ENCODE results near the gene LRRC26. TPM values are rescaled to one million over a fixed set of nuclear protein-coding genes. Genes with fewer than 3 reads are reported as not detected.

LRRC26 gene
- total RNA-seq, 2 experiments from 2014 or later: not detected

- peaks cover 13% of the 10 kb centered on the region for H3K4me1 Mint-ChIP-seq
- H3K36me3 Mint-ChIP-seq: no peaks in the 10 kb centered on the region
- no peak overlapping the region for H3K4me3 Mint-ChIP-seq
- H3K27me3 Mint-ChIP-seq: peaks cover 76% of the 10 kb centered on the region
- no peak overlapping the region for H3K27ac Mint-ChIP-seq
- no peaks in the 10 kb centered on the region for H3K9me3 Mint-ChIP-seq
- DNase-seq: no peak
Observed at GRCh38 chr9:137160716-137161557, 8.9 kb downstream of the LRRC26 start.

DNA sequence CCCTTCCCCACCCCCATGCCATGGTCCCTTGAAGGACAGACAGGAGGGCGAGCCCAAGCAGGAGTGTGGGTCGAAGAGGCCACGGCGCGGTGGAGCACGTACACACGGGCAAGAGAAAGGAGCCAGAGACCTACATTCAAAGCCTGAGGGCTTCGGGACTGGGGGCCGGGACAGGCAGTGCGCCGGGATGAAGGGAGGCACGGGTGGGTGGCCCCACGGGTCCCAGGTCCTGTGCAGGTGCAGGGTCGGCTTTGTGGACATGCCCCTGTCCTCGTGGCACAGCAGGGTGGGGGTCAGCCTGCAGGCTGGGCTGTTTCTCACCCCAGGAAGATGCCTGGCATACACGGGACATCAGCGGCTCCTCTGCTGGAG, 9.8 kb downstream of the LRRC26 start:
- Mint-ChIP-seq H3K4me1 (peaks cover 13% of the 10 kb centered on the region), H3K36me3 (no peaks in the 10 kb centered on the region)

GRCh38 chr9:137159105-137160053, 10.5 kb downstream of the LRRC26 start:
- Mint-ChIP-seq H3K4me1 (peaks cover 13% of the 10 kb centered on the region), H3K9me3 (no peaks in the 10 kb centered on the region), H3K36me3 (no peaks in the 10 kb centered on the region), H3K27me3 (peaks cover 70% of the 10 kb centered on the region), H3K4me3 (no peak overlapping the region), H3K27ac (no peak overlapping the region)
- no peak for DNase-seq

More for the DNA sequence above, 9.8 kb downstream of the LRRC26 start:
- Mint-ChIP-seq H3K27me3 (peaks cover 75% of the 10 kb centered on the region), H3K9me3 (no peaks in the 10 kb centered on the region), H3K27ac (no peak overlapping the region), H3K4me3 (no peak overlapping the region)
- no peak for DNase-seq

DNA sequence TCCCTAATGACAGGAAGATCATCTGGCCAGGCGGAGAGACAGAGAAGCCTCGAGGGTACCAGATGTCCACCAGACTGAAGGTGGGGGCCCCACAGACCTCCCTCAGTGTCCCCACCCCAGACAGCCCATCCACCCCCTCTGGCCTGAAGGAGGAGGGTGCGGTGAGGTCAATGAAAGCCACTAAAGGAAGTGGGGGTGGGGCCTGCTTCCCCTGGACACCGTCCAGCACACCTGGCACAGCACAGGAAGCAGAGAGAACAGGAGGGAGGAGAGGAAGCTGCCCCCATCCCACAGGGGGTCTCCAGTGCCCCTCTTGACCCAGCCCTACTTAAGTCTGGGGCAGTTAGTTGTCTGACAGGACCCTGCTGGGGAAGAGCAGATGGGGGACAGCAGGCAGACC, 11.2 kb downstream of the LRRC26 start:
- H3K27ac Mint-ChIP-seq: no peak overlapping the region
- H3K9me3 Mint-ChIP-seq: no peaks in the 10 kb centered on the region
- DNase-seq: no peak
- H3K4me1 Mint-ChIP-seq: peaks cover 13% of the 10 kb centered on the region
- no peaks in the 10 kb centered on the region for H3K36me3 Mint-ChIP-seq
- H3K4me3 Mint-ChIP-seq: no peak overlapping the region
- peaks cover 66% of the 10 kb centered on the region for H3K27me3 Mint-ChIP-seq

DNA sequence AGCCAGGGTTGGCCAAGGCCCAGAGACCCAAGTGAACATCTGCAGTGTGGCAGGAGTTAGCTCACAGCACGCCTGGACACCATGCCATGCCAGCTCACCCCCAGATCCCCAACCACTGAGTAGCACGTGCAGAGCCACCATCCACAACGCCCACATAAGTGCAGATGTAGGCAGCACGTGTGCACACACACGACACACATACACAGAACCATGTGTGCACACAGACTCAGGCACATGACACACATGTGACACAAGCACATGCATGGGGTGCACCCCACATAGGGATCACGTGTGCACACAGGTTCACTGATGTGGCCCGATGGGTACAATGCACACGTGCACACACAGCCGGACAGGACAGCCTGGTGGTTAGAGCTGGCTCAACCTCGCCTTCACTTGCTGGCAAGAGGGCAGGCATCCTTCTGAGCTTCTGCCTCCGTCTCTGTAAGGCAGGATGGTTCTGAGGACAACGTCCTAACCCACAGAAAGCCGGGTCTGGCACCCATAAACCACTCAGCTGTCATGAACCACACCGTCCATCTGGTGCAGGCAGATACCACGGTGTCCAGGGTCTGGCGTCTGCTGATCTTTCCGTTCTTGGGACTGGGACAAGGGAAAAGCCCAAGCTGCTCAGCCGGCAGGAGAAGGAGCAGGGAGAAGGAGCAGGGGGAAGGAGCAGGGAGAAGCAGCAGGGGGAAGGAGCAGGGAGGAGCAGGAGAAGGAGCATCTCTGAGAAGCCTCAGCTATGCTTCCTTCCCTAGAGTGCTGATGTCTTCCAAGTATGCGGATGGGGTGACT, 12.0 kb downstream of the LRRC26 start:
- Mint-ChIP-seq H3K4me1 (peaks cover 13% of the 10 kb centered on the region), H3K9me3 (no peaks in the 10 kb centered on the region), H3K4me3 (no peak overlapping the region), H3K36me3 (no peaks in the 10 kb centered on the region), H3K27me3 (peaks cover 59% of the 10 kb centered on the region), H3K27ac (no peak overlapping the region)
- no peak for DNase-seq

- no peak overlapping the region for H3K27ac Mint-ChIP-seq
- peaks cover 55% of the 10 kb centered on the region for H3K27me3 Mint-ChIP-seq
Observed at GRCh38 chr9:137156567-137157375, 13.1 kb downstream of the LRRC26 start.

GRCh38 chr9:137152844-137153405, 16.9 kb downstream of the LRRC26 start:
- Mint-ChIP-seq H3K9me3 (no peaks in the 10 kb centered on the region), H3K36me3 (no peaks in the 10 kb centered on the region), H3K4me3 (no peak overlapping the region), H3K27ac (no peak overlapping the region), H3K27me3 (peaks cover 17% of the 10 kb centered on the region), H3K4me1 (no peaks in the 10 kb centered on the region)
- DNase-seq: no peak

More at GRCh38 chr9:137156567-137157375, 13.1 kb downstream of the LRRC26 start:
- no peaks in the 10 kb centered on the region for H3K36me3 Mint-ChIP-seq
- no peaks in the 10 kb centered on the region for H3K9me3 Mint-ChIP-seq
- H3K4me3 Mint-ChIP-seq: peak overlapping the region; percentile 11
- peak; percentile 66 for DNase-seq
- peaks cover 13% of the 10 kb centered on the region for H3K4me1 Mint-ChIP-seq

- H3K36me3 Mint-ChIP-seq: no peaks in the 10 kb centered on the region
- peaks cover 17% of the 10 kb centered on the region for H3K27me3 Mint-ChIP-seq
- no peak overlapping the region for H3K4me3 Mint-ChIP-seq
- H3K4me1 Mint-ChIP-seq: no peaks in the 10 kb centered on the region
- peak; percentile 70 for DNase-seq
- peak overlapping the region; percentile 70 for H3K27ac Mint-ChIP-seq
- no peaks in the 10 kb centered on the region for H3K9me3 Mint-ChIP-seq
Observed at GRCh38 chr9:137150617-137151457, 19.0 kb downstream of the LRRC26 start.

- H3K4me1 Mint-ChIP-seq: no peaks in the 10 kb centered on the region
Observed at GRCh38 chr9:137149942-137150616, 19.8 kb downstream of the LRRC26 start.

GRCh38 chr9:137149363-137149762, 20.5 kb downstream of the LRRC26 start:
- Mint-ChIP-seq H3K27me3 (peaks cover 14% of the 10 kb centered on the region), H3K27ac (no peak overlapping the region), H3K4me3 (no peak overlapping the region)

More at GRCh38 chr9:137149942-137150616, 19.8 kb downstream of the LRRC26 start:
- H3K36me3 Mint-ChIP-seq: no peaks in the 10 kb centered on the region
- H3K9me3 Mint-ChIP-seq: no peaks in the 10 kb centered on the region
- DNase-seq: no peak
- H3K27ac Mint-ChIP-seq: no peak overlapping the region
- H3K4me3 Mint-ChIP-seq: no peak overlapping the region
- H3K27me3 Mint-ChIP-seq: peaks cover 12% of the 10 kb centered on the region

DNA sequence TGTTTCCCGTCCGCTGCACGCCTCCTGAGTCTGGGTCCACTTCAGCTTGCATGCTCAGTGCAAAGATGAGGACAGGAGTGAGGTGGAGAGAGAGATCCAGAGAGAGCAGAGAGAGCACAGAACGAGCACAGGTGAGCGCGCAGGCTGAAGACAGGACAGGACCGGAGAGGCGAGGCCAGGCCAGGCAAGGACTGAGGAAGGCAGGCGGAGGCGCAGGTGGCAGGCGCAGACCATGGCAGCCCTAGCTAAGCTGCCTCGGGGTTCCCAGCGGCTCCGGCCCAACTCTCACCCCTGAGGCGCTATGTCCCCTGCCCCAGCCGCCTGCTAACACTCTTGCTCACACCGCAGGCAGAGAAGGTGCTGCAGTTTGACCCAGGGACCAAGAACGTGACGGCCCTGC, 21.2 kb downstream of the LRRC26 start:
- Mint-ChIP-seq H3K27me3 (peaks cover 21% of the 10 kb centered on the region), H3K36me3 (no peaks in the 10 kb centered on the region), H3K4me3 (no peak overlapping the region), H3K4me1 (no peaks in the 10 kb centered on the region), H3K9me3 (no peaks in the 10 kb centered on the region), H3K27ac (no peak overlapping the region)
- DNase-seq: no peak

More at GRCh38 chr9:137149363-137149762, 20.5 kb downstream of the LRRC26 start:
- H3K9me3 Mint-ChIP-seq: no peaks in the 10 kb centered on the region
- H3K36me3 Mint-ChIP-seq: no peaks in the 10 kb centered on the region
- DNase-seq: no peak
- H3K4me1 Mint-ChIP-seq: no peaks in the 10 kb centered on the region

GRCh38 chr9:137148242-137148641, 21.6 kb downstream of the LRRC26 start:
- Mint-ChIP-seq H3K27me3 (peaks cover 25% of the 10 kb centered on the region), H3K27ac (no peak overlapping the region), H3K9me3 (no peaks in the 10 kb centered on the region), H3K4me1 (no peaks in the 10 kb centered on the region), H3K36me3 (no peaks in the 10 kb centered on the region), H3K4me3 (no peak overlapping the region)
- DNase-seq: no peak

- no peaks in the 10 kb centered on the region for H3K9me3 Mint-ChIP-seq
- no peaks in the 10 kb centered on the region for H3K4me1 Mint-ChIP-seq
- DNase-seq: no peak
- H3K36me3 Mint-ChIP-seq: no peaks in the 10 kb centered on the region
- H3K27me3 Mint-ChIP-seq: peaks cover 27% of the 10 kb centered on the region
- H3K27ac Mint-ChIP-seq: no peak overlapping the region
- no peak overlapping the region for H3K4me3 Mint-ChIP-seq
Observed at GRCh38 chr9:137147793-137148160, 22.1 kb downstream of the LRRC26 start.

Data from activated naive CD8-positive, alpha-beta T cell treated with anti-CD3 and anti-CD28 coated beads for 36 hours (primary cell).